Frontal cortex (tissue), 1 donor: ENCODE data around the gene CAB39L. TPM values are rescaled to one million over a fixed set of nuclear protein-coding genes. Genes with fewer than 3 reads are reported as not detected.

ENCODE experiments used
- total RNA-seq: library from RNA; depleted of rRNA; stranded (reverse); fragments of >200 nt; gene quantifications from one replicate; pipeline ENCODE4 v1.2.3, GENCODE V29; 2014

The CAB39L gene
- total RNA-seq, 1 donor from 2014 or later = 43.2 TPM

Other genes with a start within 250 kb of the CAB39L start
- gene MLNR, start 223.7 kb downstream of the CAB39L start, total RNA-seq = not detected
- 12.6 TPM for gene CDADC1, start 196.1 kb downstream of the CAB39L start, total RNA-seq
- gene SETDB2, start 210 bp upstream of the CAB39L start, total RNA-seq = 16.7 TPM
- 3.7 TPM for gene PHF11, start 51.9 kb upstream of the CAB39L start, total RNA-seq
- gene RCBTB1, start 141.5 kb upstream of the CAB39L start, total RNA-seq = 15.5 TPM
- under 0.01 TPM for gene ARL11, start 184.4 kb upstream of the CAB39L start, total RNA-seq
- gene EBPL, start 247.4 kb upstream of the CAB39L start, total RNA-seq = 44.8 TPM